ENCODE measurements around the gene ACAA2. TPM values are rescaled to one million over a fixed set of nuclear protein-coding genes. Genes with fewer than 3 reads are reported as not detected.

The ACAA2 gene
- total and polyA plus RNA-seq, 2 of the 8 experiments (the other 6 are each of a cell fraction or from before 2014, with no cell fraction given) = 63.4 to 151 TPM

- TF ChIP-seq SAP30 (IDR thresholded peaks at IDR 0.05; ENCODE audit: insufficient read depth, insufficient replicate concordance, low read length) (no peak), POLR2AphosphoS5 (IDR thresholded peaks at IDR 0.05; ENCODE audit: low read depth, low read length) (no peak), RNF2 (IDR thresholded peaks at IDR 0.05; ENCODE audit: borderline replicate concordance, low read depth, low read length, missing control alignments, poor library complexity, severe bottlenecking) (no peak), SP2 (IDR thresholded peaks at IDR 0.05; ENCODE audit: low read length) (no peak)
These were observed 49.5 kb upstream of the ACAA2 start (continued) for GRCh38 chr18:49862656-49863385.
